IMR-90 (cell line): ENCODE results near the gene MMAB. TPM values are rescaled to one million over a fixed set of nuclear protein-coding genes. Genes with fewer than 3 reads are reported as not detected.

Experiments
- ATAC-seq: fragments of 200-7000 bp; cut with Tn5 transposase; 2 replicates; pipeline ENCODE4 v1.9.1; 2020; ENCODE audit warnings: low read depth, mild to moderate bottlenecking, moderate library complexity
- BruUV-seq: library from RNA; stranded (reverse); fragments of 400-500 nt; replicated peaks from 2 replicates; lab custom pipeline; 2021; lab: Mats Ljungman, UMichigan
- CTCF ChIA-PET: fragments of 300-600 bp; formaldehyde crosslinking; extraction: SDS; loops from one replicate; lab custom pipeline; 2021; ENCODE audit warnings: antibody characterized with exemption; lab: Yijun Ruan, JAX
- POLR2A ChIA-PET: fragments of 300-600 bp; sonication (Branson Sonifier 250); formaldehyde crosslinking; loops from one replicate; lab custom pipeline; 2022; ENCODE audit warnings: antibody characterized with exemption; ENCODE audit not compliant: unreplicated experiment; lab: Charles Lee
- DNase-seq: peaks from one replicate; pipeline ENCODE4 v3.0.0; 2013
- H2AFZ ChIP-seq: replicated peaks from 2 replicates; pipeline ENCODE3; 2013; ENCODE audit warnings: low read length, mild to moderate bottlenecking; ENCODE audit not compliant: poor library complexity
- H2AK5ac ChIP-seq: 2 replicates; pipeline ENCODE4 v1.6.1; 2013; ENCODE audit warnings: low read depth, low read length, inconsistent platforms
- H2AK9ac ChIP-seq: replicated peaks from 2 replicates; pipeline ENCODE3; 2013; ENCODE audit warnings: mild to moderate bottlenecking, low read depth, low read length, moderate library complexity; ENCODE audit not compliant: poor library complexity
- H2BK120ac ChIP-seq: 2 replicates; pipeline ENCODE4 v1.6.1; 2013; ENCODE audit warnings: low read depth, low read length, inconsistent platforms
- H2BK15ac ChIP-seq: 3 replicates; pipeline ENCODE4 v1.6.1; 2013; ENCODE audit warnings: low read depth, low read length, inconsistent platforms
- H2BK20ac ChIP-seq: 2 replicates; pipeline ENCODE4 v1.6.1; 2013; ENCODE audit warnings: low read depth, mild to moderate bottlenecking, inconsistent platforms, low read length, moderate library complexity
- H2BK5ac ChIP-seq: 2 replicates; pipeline ENCODE4 v1.6.1; 2013; ENCODE audit warnings: mild to moderate bottlenecking, low read depth, low read length, inconsistent platforms; ENCODE audit not compliant: poor library complexity, severe bottlenecking
- H3K14ac ChIP-seq: replicated peaks from 2 replicates; pipeline ENCODE4 v1.6.1; 2013; ENCODE audit warnings: low read depth, low read length, inconsistent platforms
- H3K18ac ChIP-seq: 2 replicates; pipeline ENCODE4 v1.6.1; 2013; ENCODE audit warnings: low read depth, low read length, control low read depth
- H3K23ac ChIP-seq: 2 replicates; pipeline ENCODE4 v1.6.1; 2013; ENCODE audit warnings: low read depth, low read length, inconsistent platforms
- H3K27ac ChIP-seq: 2 replicates; pipeline ENCODE4 v1.5.1; 2013; ENCODE audit warnings: mild to moderate bottlenecking, control low read depth, low read length; ENCODE audit not compliant: insufficient read depth
- H3K27me3 ChIP-seq: 2 replicates; pipeline ENCODE4 v1.6.1; 2013; ENCODE audit warnings: low read length; ENCODE audit not compliant: control insufficient read depth, insufficient read depth
- H3K36me3 ChIP-seq: 2 replicates; pipeline ENCODE4 v1.6.1; 2013; ENCODE audit warnings: low read length, mixed read lengths; ENCODE audit not compliant: control insufficient read depth, insufficient read depth
- H3K4ac ChIP-seq: 2 replicates; pipeline ENCODE4 v1.6.1; 2013; ENCODE audit warnings: low read depth, low read length, inconsistent platforms
- H3K4me1 ChIP-seq: 2 replicates; pipeline ENCODE4 v1.6.1; 2013; ENCODE audit warnings: low read length, mixed read lengths; ENCODE audit not compliant: control insufficient read depth, insufficient read depth
- H3K4me2 ChIP-seq: 2 replicates; pipeline ENCODE4 v1.6.1; 2013; ENCODE audit warnings: low read depth, mild to moderate bottlenecking, control low read depth, low read length, moderate library complexity
- H3K4me3 ChIP-seq: 2 replicates; pipeline ENCODE4 v1.5.1; 2013; ENCODE audit warnings: low read depth, mild to moderate bottlenecking, control low read depth, low read length, moderate library complexity; ENCODE audit not compliant: insufficient read depth
- H3K56ac ChIP-seq: 2 replicates; pipeline ENCODE4 v1.6.1; 2013; ENCODE audit warnings: low read length, inconsistent platforms; ENCODE audit not compliant: insufficient read depth; ENCODE audit errors: extremely low read depth
- H3K79me1 ChIP-seq, 2 experiments: 2 replicates each; pipeline ENCODE4 v1.6.1; 2013; ENCODE audit warnings: low read length in 2 of 2, inconsistent platforms in 1 of 2, low read depth in 1 of 2
- H3K9ac ChIP-seq: 2 replicates; pipeline ENCODE4 v1.6.1; 2013; ENCODE audit warnings: low read depth, low read length, control low read depth
- H3K9me1 ChIP-seq: 2 replicates; pipeline ENCODE4 v1.6.1; 2013; ENCODE audit warnings: low read length, inconsistent platforms; ENCODE audit not compliant: insufficient read depth
- H3K9me3 ChIP-seq: 2 replicates; pipeline ENCODE4 v1.6.1; 2013; ENCODE audit warnings: low read length; ENCODE audit not compliant: control insufficient read depth, insufficient read depth
- H4K20me1 ChIP-seq: 2 replicates; pipeline ENCODE4 v1.6.1; 2013; ENCODE audit warnings: low read length, inconsistent platforms; ENCODE audit not compliant: insufficient read depth
- H4K5ac ChIP-seq: 2 replicates; pipeline ENCODE4 v1.6.1; 2013; ENCODE audit warnings: mild to moderate bottlenecking, low read depth, low read length, control low read depth
- H4K8ac ChIP-seq, 2 experiments: 2 replicates each; pipeline ENCODE4 v1.6.1; 2013; ENCODE audit warnings: low read depth in 2 of 2, low read length in 2 of 2, control low read depth in 1 of 2, inconsistent platforms in 1 of 2
- H4K91ac ChIP-seq: 2 replicates; pipeline ENCODE4 v1.6.1; 2013; ENCODE audit warnings: low read depth, low read length, inconsistent platforms; ENCODE audit not compliant: insufficient read depth
- BHLHE40 ChIP-seq: fragments of 150-350 bp; IDR thresholded peaks from 2 replicates; pipeline ENCODE4 v1.6.1; 2016; ENCODE audit warnings: mild to moderate bottlenecking, low read depth, low read length
- CEBPB ChIP-seq: IDR thresholded peaks from 2 replicates; pipeline ENCODE4 v1.6.1; 2012; ENCODE audit warnings: low read depth, low read length, improper control_type of control experiment
- CTCF ChIP-seq: conservative IDR thresholded peaks from 2 replicates; pipeline ENCODE4 v1.5.1; 2012; ENCODE audit warnings: mild to moderate bottlenecking, low read depth, low read length, improper control_type of control experiment
- ELK1 ChIP-seq: fragments of 150-350 bp; IDR thresholded peaks from 2 replicates; pipeline ENCODE4 v1.6.1; 2016; ENCODE audit warnings: low read depth, mild to moderate bottlenecking, low read length, moderate library complexity, borderline replicate concordance
- FOS ChIP-seq: fragments of 150-350 bp; IDR thresholded peaks from 2 replicates; pipeline ENCODE4 v1.6.1; 2016; ENCODE audit warnings: low read depth, low read length
- MXI1 ChIP-seq: IDR thresholded peaks from 2 replicates; pipeline ENCODE4 v1.6.1; 2012; ENCODE audit warnings: low read depth, mild to moderate bottlenecking, low read length, moderate library complexity, borderline replicate concordance
- POLR2A ChIP-seq: IDR thresholded peaks from 2 replicates; pipeline ENCODE4 v1.6.1; 2012; ENCODE audit warnings: mild to moderate bottlenecking, low read depth, low read length
- RAD21 ChIP-seq: IDR thresholded peaks from 2 replicates; pipeline ENCODE4 v1.6.1; 2012; ENCODE audit warnings: low read length, improper control_type of control experiment
- RCOR1 ChIP-seq: IDR thresholded peaks from 2 replicates; pipeline ENCODE4 v1.6.1; 2012; ENCODE audit warnings: mild to moderate bottlenecking, low read length, improper control_type of control experiment; ENCODE audit not compliant: insufficient replicate concordance
- RFX5 ChIP-seq: IDR thresholded peaks from 2 replicates; pipeline ENCODE4 v1.8.0; 2012; ENCODE audit warnings: low read depth, mild to moderate bottlenecking, low read length, moderate library complexity
- SMC3 ChIP-seq: fragments of 150-350 bp; IDR thresholded peaks from 2 replicates; pipeline ENCODE4 v1.6.1; 2016; ENCODE audit warnings: low read depth, mild to moderate bottlenecking, antibody characterized with exemption, low read length, moderate library complexity
- WGBS, 2 experiments: methylation state at CpG; one replicate each; pipeline versions ENCODE4 v1.1.5 to v1.1.7; 2013; ENCODE audit warnings: missing lambda C conversion rate in 2 of 2; ENCODE audit not compliant: insufficient read length in 1 of 2; ENCODE audit errors: extremely low coverage in 2 of 2; 5-methylcytosine and 5-hydroxymethylcytosine counted together
- dilution Hi-C: fragments of 300-500 bp; cut with HindIII; formaldehyde crosslinking; loops from one replicate; pipeline ENCODE4 v1.14.3; 2018; ENCODE audit warnings: low sequenced_read_pairs; ENCODE audit not compliant: unreplicated experiment
- in situ Hi-C: fragments of 300-500 bp; cut with MboI; formaldehyde crosslinking; loops from 3 replicates; pipeline ENCODE4 v1.14.3; 2019; ENCODE audit warnings: low sequenced_read_pairs, inconsistent platforms, mixed read lengths
- intact Hi-C: fragments of 100-400 bp; cut with micrococcal nuclease; formaldehyde crosslinking; loops from 2 replicates; pipeline ENCODE4 v1.10.0; 2022
- polyA plus RNA-seq, 3 experiments: library from polyadenylated mRNA; depleted of rRNA; stranded (reverse); fragments of >200 nt; gene quantifications; 2 replicates each; pipeline ENCODE4 v1.2.3, GENCODE V29; 2012; ENCODE audit warnings: low replicate concordance in 1 of 3
- total RNA-seq: library from RNA; depleted of rRNA; stranded (reverse); fragments of >200 nt; gene quantifications from 2 replicates; pipeline ENCODE4 v1.2.3, GENCODE V29; 2012

MMAB gene
- total and polyA plus RNA-seq, 2 of the 4 experiments (the other 2 are of a cell fraction), result 16.5 to 16.9 TPM

GRCh38 chr12:109592905-109593272 is 19.6 kb upstream of the MMAB start:
- ChIA-PET CTCF (interaction anchor here (2.4 kb wide), 1 partner anchor 182 kb away, joined by 5 read pairs; no protein-coding TSS in a partner anchor), POLR2A (no interaction called here)
- H3K4me1 ChIP-seq, result peaks cover under 1% of the 10 kb centered on the region; the same call in 1 of the 2 replicates
- no peak overlapping the region for H3K4me3 ChIP-seq
- H2AK9ac ChIP-seq, result no peak overlapping the region
- H4K91ac ChIP-seq, result no peak overlapping the region
- H3K14ac ChIP-seq, result no peak overlapping the region
- H3K9me3 ChIP-seq, result no peaks in the 10 kb centered on the region
- H3K27me3 ChIP-seq, result no peaks in the 10 kb centered on the region
- peaks cover under 1% of the 10 kb centered on the region; the same call in 1 of the 2 replicates for H3K9me1 ChIP-seq
- intact Hi-C loops, result no loop called here
- H3K79me1 ChIP-seq, result no peaks in the 10 kb centered on the region
- no peak overlapping the region for H3K4ac ChIP-seq
- no peak overlapping the region for H3K23ac ChIP-seq
- no peak overlapping the region for H2AFZ ChIP-seq
- 77% methylated on average over 2 of the region's 9 CpGs; no CpG with 5 or more reads in 1 of the 2 experiments for WGBS, 2 experiments
- no peak overlapping the region for H3K4me2 ChIP-seq
- H3K27ac ChIP-seq, result no peak overlapping the region
- no peak overlapping the region for H2BK15ac ChIP-seq
- H2BK20ac ChIP-seq, result no peak overlapping the region
- no peak overlapping the region for H2BK120ac ChIP-seq
- H3K18ac ChIP-seq, result no peak overlapping the region
- no peak overlapping the region for H4K5ac ChIP-seq
- no peaks in the 10 kb centered on the region for H3K36me3 ChIP-seq
- no peak overlapping the region for H2AK5ac ChIP-seq
- ATAC-seq (no peak), DNase-seq (no peak)
- no peak overlapping the region for H3K56ac ChIP-seq
- H2BK5ac ChIP-seq, result no peak overlapping the region
- TF ChIP-seq SMC3, result no peak
- no peak for TF ChIP-seq RAD21
- TF ChIP-seq ELK1, result no peak
- no peak for TF ChIP-seq CEBPB
- TF ChIP-seq RCOR1, result no peak
- no peak for TF ChIP-seq POLR2A
- no peak for TF ChIP-seq BHLHE40
- TF ChIP-seq RFX5, result no peak
- no peak for TF ChIP-seq FOS
- TF ChIP-seq MXI1, result no peak
- TF ChIP-seq CTCF, result no peak
- in situ Hi-C loops, result loop anchor here (5.0 kb wide), 1 partner anchor 179 kb away; no protein-coding TSS in a partner anchor
- H4K8ac ChIP-seq, result no peak overlapping the region
- H4K20me1 ChIP-seq, result no peaks in the 10 kb centered on the region
- dilution Hi-C loops, result no loop called here
- BruUV-seq, result no TSS peak
- no peak overlapping the region for H3K9ac ChIP-seq
